Left ventricle myocardium inferior (tissue), 1 donor: Measurements from ENCODE around the gene TSLP. TPM values are rescaled to one million over a fixed set of nuclear protein-coding genes. Genes with fewer than 3 reads are reported as not detected.

Experiments
- DNase-seq: peaks from one replicate; pipeline ENCODE4 v3.0.0-alpha.2; 2020
- H3K27ac ChIP-seq: fragments of 200-600 bp; replicated peaks from 2 replicates; pipeline ENCODE4 v1.8.0; 2021
- H3K27me3 ChIP-seq: fragments of 200-600 bp; 2 replicates; pipeline ENCODE4 v1.8.0; 2021; ENCODE audit warnings: low read depth
- H3K36me3 ChIP-seq: fragments of 200-600 bp; 2 replicates; pipeline ENCODE4 v1.8.0; 2021
- H3K4me1 ChIP-seq: fragments of 200-600 bp; 2 replicates; pipeline ENCODE4 v1.8.0; 2021
- H3K4me3 ChIP-seq: fragments of 200-600 bp; 2 replicates; pipeline ENCODE4 v1.8.0; 2021; ENCODE audit warnings: mild to moderate bottlenecking, moderate library complexity
- H3K9me3 ChIP-seq: fragments of 200-600 bp; replicated peaks from 2 replicates; pipeline ENCODE4 v1.8.0; 2021
- intact Hi-C: fragments of 100-400 bp; cut with micrococcal nuclease; formaldehyde crosslinking; loops from one replicate; pipeline ENCODE4 v1.11.0; 2022
- total RNA-seq: library from RNA; stranded (reverse); fragmentation: NEBNext Ultra II Directional; extraction: Animal tissue kit (Norgen Biotek cat#: 25700); gene quantifications from one replicate; pipeline ENCODE4 v1.2.1, GENCODE V29; 2021
- TF ChIP-seq, protein P1 (sequence below): fragments of 200-600 bp; IDR thresholded peaks from 2 replicates; pipeline ENCODE4 v1.8.0; 2021; ENCODE audit warnings: antibody characterized with exemption, mild to moderate bottlenecking, borderline replicate concordance
- donor health status: DM: no; HTN: yes; CAD: no; lungs with severe emphysema.

The TSLP gene
- total RNA-seq, 1 donor from 2014 or later, result 5.3 TPM

GRCh38 chr5:111113678-111114077 is 42.2 kb downstream of the TSLP start:
- H3K4me3 ChIP-seq, result no peak overlapping the region
- no peaks in the 10 kb centered on the region for H3K27me3 ChIP-seq
- peaks cover 87% of the 10 kb centered on the region for H3K36me3 ChIP-seq
- H3K9me3 ChIP-seq, result no peaks in the 10 kb centered on the region
- TF ChIP-seq, protein P1, sequence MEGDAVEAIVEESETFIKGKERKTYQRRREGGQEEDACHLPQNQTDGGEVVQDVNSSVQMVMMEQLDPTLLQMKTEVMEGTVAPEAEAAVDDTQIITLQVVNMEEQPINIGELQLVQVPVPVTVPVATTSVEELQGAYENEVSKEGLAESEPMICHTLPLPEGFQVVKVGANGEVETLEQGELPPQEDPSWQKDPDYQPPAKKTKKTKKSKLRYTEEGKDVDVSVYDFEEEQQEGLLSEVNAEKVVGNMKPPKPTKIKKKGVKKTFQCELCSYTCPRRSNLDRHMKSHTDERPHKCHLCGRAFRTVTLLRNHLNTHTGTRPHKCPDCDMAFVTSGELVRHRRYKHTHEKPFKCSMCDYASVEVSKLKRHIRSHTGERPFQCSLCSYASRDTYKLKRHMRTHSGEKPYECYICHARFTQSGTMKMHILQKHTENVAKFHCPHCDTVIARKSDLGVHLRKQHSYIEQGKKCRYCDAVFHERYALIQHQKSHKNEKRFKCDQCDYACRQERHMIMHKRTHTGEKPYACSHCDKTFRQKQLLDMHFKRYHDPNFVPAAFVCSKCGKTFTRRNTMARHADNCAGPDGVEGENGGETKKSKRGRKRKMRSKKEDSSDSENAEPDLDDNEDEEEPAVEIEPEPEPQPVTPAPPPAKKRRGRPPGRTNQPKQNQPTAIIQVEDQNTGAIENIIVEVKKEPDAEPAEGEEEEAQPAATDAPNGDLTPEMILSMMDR, result no peak
- no peak overlapping the region for H3K27ac ChIP-seq
- DNase-seq, result no peak
- intact Hi-C loops, result no loop called here
- H3K4me1 ChIP-seq, result no peaks in the 10 kb centered on the region

- Histone ChIP-seq H3K27me3 (no peaks in the 10 kb centered on the region), H3K27ac (no peak overlapping the region), H3K4me3 (no peak overlapping the region), H3K4me1 (no peaks in the 10 kb centered on the region), H3K36me3 (peaks cover 87% of the 10 kb centered on the region), H3K9me3 (no peaks in the 10 kb centered on the region)
- TF ChIP-seq, protein P1, result no peak
- no peak for DNase-seq
- intact Hi-C loops, result no loop called here
Observed at GRCh38 chr5:111115229-111115628, 43.7 kb downstream of the TSLP start.

- Histone ChIP-seq H3K9me3 (no peaks in the 10 kb centered on the region), H3K27me3 (no peaks in the 10 kb centered on the region), H3K36me3 (peaks cover 87% of the 10 kb centered on the region), H3K27ac (no peak overlapping the region), H3K4me3 (no peak overlapping the region), H3K4me1 (no peaks in the 10 kb centered on the region)
- intact Hi-C loops, result no loop called here
- no peak for DNase-seq
- TF ChIP-seq, protein P1, result no peak
Observed at GRCh38 chr5:111116550-111116949, 45.0 kb downstream of the TSLP start.

- H3K36me3 ChIP-seq, result peaks cover 87% of the 10 kb centered on the region
- H3K9me3 ChIP-seq, result no peaks in the 10 kb centered on the region
- H3K4me1 ChIP-seq, result no peaks in the 10 kb centered on the region
- no peaks in the 10 kb centered on the region for H3K27me3 ChIP-seq
- TF ChIP-seq, protein P1, result no peak
- intact Hi-C loops, result no loop called here
- DNase-seq, result no peak
- no peak overlapping the region for H3K27ac ChIP-seq
- H3K4me3 ChIP-seq, result no peak overlapping the region
Observed at GRCh38 chr5:111117136-111117535, 45.6 kb downstream of the TSLP start.

- intact Hi-C loops, result no loop called here
- Histone ChIP-seq H3K27ac (no peak overlapping the region), H3K36me3 (peaks cover 89% of the 10 kb centered on the region), H3K4me1 (no peaks in the 10 kb centered on the region), H3K9me3 (no peaks in the 10 kb centered on the region), H3K27me3 (no peaks in the 10 kb centered on the region), H3K4me3 (no peak overlapping the region)
- DNase-seq, result no peak
- TF ChIP-seq, protein P1, result no peak
Observed at GRCh38 chr5:111119221-111119620, 47.7 kb downstream of the TSLP start.

DNA sequence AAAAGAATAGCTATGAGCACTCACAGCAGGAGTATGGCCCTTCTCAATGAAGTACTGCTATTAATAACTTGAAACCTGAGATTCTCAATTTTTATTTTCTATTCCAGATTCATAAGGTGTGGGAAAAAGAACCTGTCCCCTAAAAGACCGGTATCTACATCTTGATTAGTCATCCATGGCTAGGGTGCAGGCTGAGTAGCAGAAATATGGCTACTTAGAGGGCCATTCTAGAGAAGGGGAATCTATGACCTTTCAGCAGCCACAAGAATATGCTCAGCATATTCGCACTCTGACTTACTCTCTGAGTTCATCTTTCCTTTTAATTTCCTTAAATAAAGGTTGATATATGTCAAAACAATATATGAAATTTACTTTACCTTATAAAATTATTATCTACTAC is 48.3 kb downstream of the TSLP start:
- H3K27ac ChIP-seq, result no peak overlapping the region
- no peaks in the 10 kb centered on the region for H3K27me3 ChIP-seq
- TF ChIP-seq, protein P1, result no peak
- no peak for DNase-seq
- intact Hi-C loops, result no loop called here
- H3K9me3 ChIP-seq, result no peaks in the 10 kb centered on the region
- H3K4me1 ChIP-seq, result no peaks in the 10 kb centered on the region
- H3K4me3 ChIP-seq, result no peak overlapping the region
- peaks cover 89% of the 10 kb centered on the region for H3K36me3 ChIP-seq
